22Rv1 (cell line): ENCODE measurements around the gene COL8A1.
"Not testable (repeated sequence)": the region's sequence is repeated elsewhere in the genome, so short reads cannot be mapped to it uniquely, and the experiment has no call there.

Source experiments
- H3K27ac ChIP-seq: fragments of 450-650 bp; 2 replicates; pipeline ENCODE4 v1.5.1; 2017
- CTCF ChIP-seq: fragments of 450-650 bp; IDR thresholded peaks from 2 replicates; pipeline ENCODE4 v1.5.1; 2017; ENCODE audit warnings: mild to moderate bottlenecking
- ZFX ChIP-seq: fragments of 450-650 bp; IDR thresholded peaks from 2 replicates; pipeline ENCODE4 v1.6.1; 2017; ENCODE audit warnings: antibody characterized with exemption, borderline replicate concordance

The COL8A1 gene

GRCh38 chr3:99839613-99840012, 201.2 kb downstream of the COL8A1 start:
- TF ChIP-seq CTCF: no peak
- TF ChIP-seq ZFX: no peak
- H3K27ac ChIP-seq: no peak overlapping the region

- H3K27ac ChIP-seq: not testable (repeated sequence)
These were observed 203.6 kb downstream of the COL8A1 start for GRCh38 chr3:99841949-99842348.

- H3K27ac ChIP-seq: no peak overlapping the region
- TF ChIP-seq CTCF (peak; percentile 85), ZFX (no peak)
These were observed 204.6 kb downstream of the COL8A1 start for GRCh38 chr3:99842826-99843589.

GRCh38 chr3:99843590-99844258, 205.3 kb downstream of the COL8A1 start:
- H3K27ac ChIP-seq: no peak overlapping the region
- TF ChIP-seq ZFX (no peak), CTCF (peak; percentile 40)

- no peak for TF ChIP-seq CTCF
- no peak for TF ChIP-seq ZFX
- no peak overlapping the region for H3K27ac ChIP-seq
These were observed 206.9 kb downstream of the COL8A1 start for GRCh38 chr3:99845331-99845730.

- TF ChIP-seq ZFX (no peak), CTCF (no peak)
- no peak overlapping the region for H3K27ac ChIP-seq
These were observed 207.6 kb downstream of the COL8A1 start for GRCh38 chr3:99845999-99846398.

- no peak overlapping the region for H3K27ac ChIP-seq
- TF ChIP-seq CTCF (no peak), ZFX (no peak)
These were observed 208.2 kb downstream of the COL8A1 start for GRCh38 chr3:99846477-99847160.
